LNCaP clone FGC (cell line): ENCODE measurements around the gene CDH11.

Experiments
- DNase-seq: peaks from one replicate; pipeline ENCODE4 v3.0.0-alpha.2; 2011; ENCODE audit warnings: low read depth
- H3K4me3 ChIP-seq: 2 replicates; pipeline ENCODE4 v1.5.1; 2011; ENCODE audit warnings: mild to moderate bottlenecking, low read depth, low read length, control low read depth
- TF ChIP-seq, protein P1 (sequence below): IDR thresholded peaks from 2 replicates; pipeline ENCODE4 v1.5.1; 2012; ENCODE audit warnings: mild to moderate bottlenecking; ENCODE audit not compliant: control insufficient read depth, insufficient read depth; ENCODE audit errors: extremely low read depth

Gene CDH11

DNA sequence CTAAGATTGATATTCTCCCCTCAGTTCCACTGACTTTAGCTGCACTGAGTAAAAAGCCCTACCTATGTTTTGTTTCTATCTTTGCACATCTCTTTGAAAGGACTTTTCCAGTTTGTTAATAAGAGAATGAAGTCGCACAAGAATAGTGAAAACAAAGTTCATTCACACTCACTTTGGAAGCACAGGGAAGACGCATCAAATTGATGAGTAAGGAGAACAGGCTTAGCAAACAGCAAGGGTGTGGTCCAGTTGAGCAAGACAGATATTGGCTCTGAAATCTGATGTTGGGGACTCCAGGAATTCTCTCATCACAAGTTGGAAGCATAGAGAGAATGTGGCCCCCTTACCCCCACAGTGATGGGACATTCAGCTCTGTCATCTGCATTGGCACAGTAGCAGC, 221.3 kb downstream of the CDH11 start:
- TF ChIP-seq, protein P1, sequence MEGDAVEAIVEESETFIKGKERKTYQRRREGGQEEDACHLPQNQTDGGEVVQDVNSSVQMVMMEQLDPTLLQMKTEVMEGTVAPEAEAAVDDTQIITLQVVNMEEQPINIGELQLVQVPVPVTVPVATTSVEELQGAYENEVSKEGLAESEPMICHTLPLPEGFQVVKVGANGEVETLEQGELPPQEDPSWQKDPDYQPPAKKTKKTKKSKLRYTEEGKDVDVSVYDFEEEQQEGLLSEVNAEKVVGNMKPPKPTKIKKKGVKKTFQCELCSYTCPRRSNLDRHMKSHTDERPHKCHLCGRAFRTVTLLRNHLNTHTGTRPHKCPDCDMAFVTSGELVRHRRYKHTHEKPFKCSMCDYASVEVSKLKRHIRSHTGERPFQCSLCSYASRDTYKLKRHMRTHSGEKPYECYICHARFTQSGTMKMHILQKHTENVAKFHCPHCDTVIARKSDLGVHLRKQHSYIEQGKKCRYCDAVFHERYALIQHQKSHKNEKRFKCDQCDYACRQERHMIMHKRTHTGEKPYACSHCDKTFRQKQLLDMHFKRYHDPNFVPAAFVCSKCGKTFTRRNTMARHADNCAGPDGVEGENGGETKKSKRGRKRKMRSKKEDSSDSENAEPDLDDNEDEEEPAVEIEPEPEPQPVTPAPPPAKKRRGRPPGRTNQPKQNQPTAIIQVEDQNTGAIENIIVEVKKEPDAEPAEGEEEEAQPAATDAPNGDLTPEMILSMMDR, result no peak
- no peak for DNase-seq
- H3K4me3 ChIP-seq, result no peak overlapping the region

DNA sequence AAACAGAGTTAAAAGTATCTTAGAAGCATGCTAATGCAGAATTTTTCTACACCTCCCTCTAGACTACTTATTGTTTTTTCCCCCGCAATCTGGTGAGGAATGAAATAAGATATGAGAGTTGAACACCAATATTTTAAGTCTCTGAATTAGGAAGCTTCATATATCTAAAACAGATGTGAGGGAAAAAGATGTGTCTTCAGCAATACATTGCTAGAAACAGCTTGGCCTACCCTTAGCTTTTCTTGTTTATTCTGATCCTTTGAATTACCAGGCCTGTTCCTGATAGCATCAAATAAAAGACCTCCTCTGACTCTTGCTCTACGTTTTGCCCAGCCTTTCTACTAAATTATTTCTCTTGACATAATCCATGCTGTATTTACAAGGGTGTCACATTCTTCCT, 221.8 kb downstream of the CDH11 start:
- TF ChIP-seq, protein P1, result no peak
- DNase-seq, result no peak

DNA sequence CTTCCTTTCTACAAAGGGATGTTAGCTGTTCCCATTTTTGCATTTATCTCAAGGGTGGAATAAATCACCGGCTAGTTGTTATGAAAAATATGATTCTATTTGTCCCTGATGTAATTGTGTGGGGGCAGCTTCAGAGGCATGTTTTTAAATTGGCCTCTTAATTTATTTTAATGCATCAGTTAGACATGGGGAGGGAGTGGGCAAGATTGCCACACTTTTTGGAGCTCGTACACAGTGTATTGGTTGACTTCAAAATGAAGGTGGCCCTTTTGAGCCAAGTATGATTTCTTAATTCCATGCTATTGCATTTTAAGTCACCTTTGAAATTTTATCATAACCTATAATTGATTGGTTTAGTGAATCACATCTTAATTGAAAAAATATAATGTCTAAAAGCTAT, 223.7 kb downstream of the CDH11 start:
- no peak for DNase-seq
- TF ChIP-seq, protein P1, result no peak
- H3K4me3 ChIP-seq, result no peak overlapping the region

More for the DNA sequence above, 221.8 kb downstream of the CDH11 start:
- H3K4me3 ChIP-seq, result no peak overlapping the region
